T-cell (primary cell): ENCODE data around the gene TEX2. TPM values are rescaled to one million over a fixed set of nuclear protein-coding genes. Genes with fewer than 3 reads are reported as not detected.

Source experiments
- ATAC-seq, 4 experiments: fragments of 200-7000 bp in 3 of 4; fragments of 150-1000 bp in 1 of 4; cut with Tn5 transposase; replicated peaks in 1 of 4; 1 replicate in 3 of 4; 2 replicates in 1 of 4; pipeline ENCODE4 v1.10.0; 2021; ENCODE audit warnings: moderate library complexity in 3 of 4, mild to moderate bottlenecking in 2 of 4, moderate number of reproducible peaks in 1 of 4
- CTCF ChIA-PET, 2 donors: fragments of 300-600 bp; sonication (Branson Sonifier 250); formaldehyde crosslinking; loops; one replicate each; lab custom pipeline; 2022; ENCODE audit warnings: antibody characterized with exemption in 2 of 2; lab: Charles Lee
- POLR2A ChIA-PET, 2 donors: fragments of 300-600 bp; sonication (Branson Sonifier 250); formaldehyde crosslinking; loops; one replicate each; lab custom pipeline; 2022; ENCODE audit warnings: antibody characterized with exemption in 2 of 2; lab: Charles Lee
- DNase-seq, 35 experiments: peaks; one replicate each; pipeline versions ENCODE4 v3.0.0 to v3.0.0-alpha.2; 2013 to 2023
- H3K27ac ChIP-seq: one replicate; pipeline ENCODE4 v1.5.1; 2013; ENCODE audit warnings: low read length
- H3K27me3 ChIP-seq, 2 experiments: replicated peaks in 1 of 2; 1 replicate in 1 of 2; 2 replicates in 1 of 2; pipeline versions ENCODE4 v1.6.1 to v1.7.0; 2013; ENCODE audit warnings: low read length in 1 of 2, mixed read lengths in 1 of 2; ENCODE audit not compliant: control insufficient read depth in 2 of 2, insufficient read depth in 2 of 2; ENCODE audit errors: extremely low read depth in 1 of 2
- H3K36me3 ChIP-seq, 2 donors: 1 replicate in 1 of 2; 2 replicates in 1 of 2; pipeline versions ENCODE4 v1.6.1 to v1.7.0; 2013; ENCODE audit warnings: low read length in 1 of 2; ENCODE audit not compliant: control insufficient read depth in 2 of 2, insufficient read depth in 1 of 2; ENCODE audit errors: extremely low read depth in 1 of 2
- H3K4me1 ChIP-seq, 2 experiments: 1 replicate in 1 of 2; 2 replicates in 1 of 2; pipeline versions ENCODE4 v1.6.1 to v1.7.0; 2013; ENCODE audit warnings: low read length in 2 of 2, mixed read lengths in 1 of 2; ENCODE audit not compliant: insufficient read depth in 2 of 2, control insufficient read depth in 1 of 2; ENCODE audit errors: extremely low read depth in 1 of 2
- H3K4me3 ChIP-seq, 2 donors: 1 replicate in 1 of 2; 2 replicates in 1 of 2; pipeline versions ENCODE4 v1.5.1 to v1.7.0; 2013; ENCODE audit warnings: mild to moderate bottlenecking in 2 of 2, low read length in 1 of 2, moderate library complexity in 1 of 2; ENCODE audit not compliant: control insufficient read depth in 1 of 2; ENCODE audit errors: extremely low read depth in 1 of 2
- H3K9me3 ChIP-seq: 2 replicates; pipeline ENCODE4 v1.7.0; 2013
- H3K27ac Mint-ChIP-seq, 2 donors: one replicate each; pipeline ENCODE4 v1.8.0; 2020 to 2021; ENCODE audit warnings: mild to moderate bottlenecking in 2 of 2, mixed read lengths in 2 of 2
- H3K27me3 Mint-ChIP-seq, 2 donors: one replicate each; pipeline ENCODE4 v1.8.0; 2021 to 2022; ENCODE audit warnings: mixed read lengths in 2 of 2
- H3K36me3 Mint-ChIP-seq: one replicate; pipeline ENCODE4 v1.8.0; 2021; ENCODE audit warnings: mixed read lengths
- H3K4me1 Mint-ChIP-seq, 3 donors: one replicate each; pipeline ENCODE4 v1.8.0; 2020 to 2022; ENCODE audit warnings: mixed read lengths in 3 of 3, mild to moderate bottlenecking in 1 of 3
- H3K4me3 Mint-ChIP-seq, 3 donors: one replicate each; pipeline ENCODE4 v1.8.0; 2020 to 2022; ENCODE audit warnings: mild to moderate bottlenecking in 3 of 3, mixed read lengths in 3 of 3, moderate library complexity in 3 of 3
- H3K9me3 Mint-ChIP-seq, 3 donors: one replicate each; pipeline ENCODE4 v1.8.0; 2020 to 2022; ENCODE audit warnings: mixed read lengths in 3 of 3
- WGBS: methylation state at CpG from one replicate; pipeline ENCODE4 v1.1.5; 2013; ENCODE audit warnings: missing lambda C conversion rate; ENCODE audit not compliant: insufficient coverage; 5-methylcytosine and 5-hydroxymethylcytosine counted together
- total RNA-seq, 35 experiments: library from RNA in 6 of 35; stranded (reverse) in 6 of 35; fragments of 120-200 nt in 1 of 35; gene quantifications; one replicate each; pipeline versions ENCODE4 v1.2.1 to v1.2.4 and lab custom pipeline; 2013 to 2026

TEX2 gene
- total RNA-seq, 5 donors from 2014 or later (not counting 1 experiment from before 2014, with no cell fraction given), result 12.5 to 16.4 (median 14.8) TPM

DNA sequence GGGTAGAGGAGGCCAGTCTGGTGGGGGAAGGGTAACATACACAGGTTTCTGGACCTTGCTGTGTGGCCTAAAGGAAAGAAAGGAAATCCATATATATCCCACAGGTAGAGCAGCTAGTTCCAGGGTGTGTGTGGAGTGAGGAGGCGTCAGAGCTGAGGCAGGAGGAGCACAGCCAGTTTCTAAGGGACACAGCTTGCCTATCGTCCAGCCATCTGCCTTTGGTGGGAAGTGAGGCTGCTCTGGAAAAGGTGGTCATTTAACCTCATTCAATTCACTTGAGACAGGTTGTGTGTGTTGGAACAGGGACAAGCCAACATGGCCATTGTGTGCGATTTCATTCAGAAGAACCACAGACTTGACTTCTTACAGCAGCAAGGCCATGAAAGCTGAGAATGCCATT lies 96.2 kb downstream of the TEX2 start:
- Histone ChIP-seq H3K27me3 (no peaks in the 10 kb centered on the region), H3K4me3 (no peak overlapping the region), H3K36me3 (peaks cover 9 to 14% of the 10 kb centered on the region in 2 donors), H3K27ac (no peak overlapping the region), H3K4me1 (no peaks in the 10 kb centered on the region), H3K9me3 (no peaks in the 10 kb centered on the region)
- H3K27me3 Mint-ChIP-seq, result no peaks in the 10 kb centered on the region
- H3K4me3 Mint-ChIP-seq, result no peak overlapping the region
- ChIA-PET POLR2A (interaction anchor here in 1 of 2 donors (0.6 kb wide), 1 partner anchor 69 kb away, joined by 3 read pairs; no protein-coding TSS in a partner anchor), CTCF (no interaction called here)
- DNase-seq, result no peak
- WGBS, result no CpG with 5 or more reads among the region's 3 CpGs
- no peaks in the 10 kb centered on the region for H3K9me3 Mint-ChIP-seq
- peaks cover 0 to 2% (median 2%) of the 10 kb centered on the region in 3 donors for H3K4me1 Mint-ChIP-seq
- peaks cover 30% of the 10 kb centered on the region for H3K36me3 Mint-ChIP-seq
- ATAC-seq, result no peak
- no peak overlapping the region for H3K27ac Mint-ChIP-seq

GRCh38 chr17:64165347-64165746 lies 97.7 kb downstream of the TEX2 start:
- Mint-ChIP-seq H3K4me1 (peaks cover 0 to 5% (median 5%) of the 10 kb centered on the region in 3 donors), H3K27ac (no peak overlapping the region), H3K9me3 (no peaks in the 10 kb centered on the region), H3K36me3 (peaks cover 24% of the 10 kb centered on the region), H3K4me3 (no peak overlapping the region), H3K27me3 (no peaks in the 10 kb centered on the region)
- Histone ChIP-seq H3K36me3 (peaks cover 5 to 6% of the 10 kb centered on the region in 2 donors), H3K9me3 (no peaks in the 10 kb centered on the region), H3K27ac (no peak overlapping the region), H3K27me3 (no peaks in the 10 kb centered on the region), H3K4me3 (no peak overlapping the region), H3K4me1 (no peaks in the 10 kb centered on the region)
- CTCF ChIA-PET, result no interaction called here
- ATAC-seq, result no peak
- 77% methylated on average over 3 of the region's 4 CpGs for WGBS
- POLR2A ChIA-PET, result no interaction called here
- no peak for DNase-seq

- WGBS, result 100% methylated on average over 1 of the region's 6 CpGs
- ChIA-PET CTCF (no interaction called here), POLR2A (no interaction called here)
- Histone ChIP-seq H3K4me1 (no peaks in the 10 kb centered on the region), H3K9me3 (no peaks in the 10 kb centered on the region), H3K27me3 (no peaks in the 10 kb centered on the region), H3K36me3 (peaks cover 5 to 6% of the 10 kb centered on the region in 2 donors), H3K4me3 (no peak overlapping the region), H3K27ac (no peak overlapping the region)
- H3K27ac Mint-ChIP-seq, result no peak overlapping the region
- no peaks in the 10 kb centered on the region for H3K27me3 Mint-ChIP-seq
- peaks cover 19% of the 10 kb centered on the region for H3K36me3 Mint-ChIP-seq
- H3K4me3 Mint-ChIP-seq, result no peak overlapping the region
- H3K9me3 Mint-ChIP-seq, result no peaks in the 10 kb centered on the region
- ATAC-seq (no peak), DNase-seq (no peak)
- peaks cover 0 to 5% (median 5%) of the 10 kb centered on the region in 3 donors for H3K4me1 Mint-ChIP-seq
Observed at GRCh38 chr17:64164596-64165285, 98.3 kb downstream of the TEX2 start.

DNA sequence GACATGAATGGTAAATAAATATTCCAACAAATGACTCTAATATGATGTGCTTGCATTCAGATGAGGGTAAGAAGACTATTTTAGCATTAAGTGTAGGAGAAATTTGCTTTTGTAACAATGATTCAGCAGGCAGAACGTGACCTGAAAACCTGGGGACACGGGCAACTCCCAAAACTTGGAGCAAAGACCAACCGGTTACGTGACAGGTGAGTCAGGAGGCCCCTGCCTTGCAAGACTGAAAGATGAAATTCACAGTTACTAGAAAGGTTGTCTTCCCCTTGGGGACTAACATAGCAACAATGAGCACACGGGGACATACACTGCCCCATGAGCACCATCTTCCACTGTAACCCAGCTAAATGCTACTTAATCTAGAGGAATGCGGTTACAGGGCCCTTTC lies 99.6 kb downstream of the TEX2 start:
- H3K27ac Mint-ChIP-seq, result no peak overlapping the region
- H3K4me3 Mint-ChIP-seq, result no peak overlapping the region
- peaks cover 19% of the 10 kb centered on the region for H3K36me3 Mint-ChIP-seq

GRCh38 chr17:64162554-64162953 lies 100.5 kb downstream of the TEX2 start:
- no peaks in the 10 kb centered on the region for H3K9me3 Mint-ChIP-seq
- Histone ChIP-seq H3K9me3 (no peaks in the 10 kb centered on the region), H3K36me3 (peaks cover 6 to 8% of the 10 kb centered on the region in 2 donors), H3K27ac (no peak overlapping the region), H3K27me3 (no peaks in the 10 kb centered on the region), H3K4me1 (no peaks in the 10 kb centered on the region), H3K4me3 (no peak overlapping the region)
- 100% methylated on average over 2 of the region's 2 CpGs for WGBS
- H3K4me3 Mint-ChIP-seq, result no peak overlapping the region
- no peak overlapping the region for H3K27ac Mint-ChIP-seq
- ChIA-PET CTCF (no interaction called here), POLR2A (no interaction called here)
- ATAC-seq (no peak), DNase-seq (no peak)
- no peaks in the 10 kb centered on the region for H3K27me3 Mint-ChIP-seq
- peaks cover 14% of the 10 kb centered on the region for H3K36me3 Mint-ChIP-seq
- H3K4me1 Mint-ChIP-seq, result peaks cover 0 to 5% (median 5%) of the 10 kb centered on the region in 3 donors

More for the DNA sequence above, 99.6 kb downstream of the TEX2 start:
- POLR2A ChIA-PET, result no interaction called here
- CTCF ChIA-PET, result interaction anchor here in 1 of 2 donors (0.7 kb wide), 1 partner anchor 274 kb away, joined by 7 read pairs; no protein-coding TSS in a partner anchor
- Histone ChIP-seq H3K27ac (no peak overlapping the region), H3K27me3 (no peaks in the 10 kb centered on the region), H3K4me1 (no peaks in the 10 kb centered on the region), H3K36me3 (peaks cover 6 to 8% of the 10 kb centered on the region in 2 donors), H3K9me3 (no peaks in the 10 kb centered on the region), H3K4me3 (no peak overlapping the region)
- Mint-ChIP-seq H3K27me3 (no peaks in the 10 kb centered on the region), H3K4me1 (peaks cover 0 to 5% (median 5%) of the 10 kb centered on the region in 3 donors), H3K9me3 (no peaks in the 10 kb centered on the region)
- WGBS, result 96% methylated on average over 3 of the region's 6 CpGs
- ATAC-seq, result no peak
- DNase-seq, result no peak

- Mint-ChIP-seq H3K27me3 (no peaks in the 10 kb centered on the region), H3K9me3 (no peaks in the 10 kb centered on the region), H3K36me3 (peaks cover 11% of the 10 kb centered on the region), H3K4me1 (peaks cover 0 to 5% (median 5%) of the 10 kb centered on the region in 3 donors), H3K27ac (peak overlapping the region in 1 of 2 donors; percentile 3), H3K4me3 (no peak overlapping the region)
- Histone ChIP-seq H3K36me3 (peaks cover 5 to 6% of the 10 kb centered on the region in 2 donors), H3K4me3 (no peak overlapping the region), H3K27ac (no peak overlapping the region), H3K9me3 (no peaks in the 10 kb centered on the region), H3K27me3 (no peaks in the 10 kb centered on the region), H3K4me1 (no peaks in the 10 kb centered on the region)
- POLR2A ChIA-PET, result no interaction called here
- ATAC-seq (no peak), DNase-seq (no peak)
- no CpG with 5 or more reads among the region's 6 CpGs for WGBS
- CTCF ChIA-PET, result no interaction called here
Observed at GRCh38 chr17:64161380-64162176, 101.5 kb downstream of the TEX2 start.
